ENCODE measurements around the gene BPIFA1.

DNA sequence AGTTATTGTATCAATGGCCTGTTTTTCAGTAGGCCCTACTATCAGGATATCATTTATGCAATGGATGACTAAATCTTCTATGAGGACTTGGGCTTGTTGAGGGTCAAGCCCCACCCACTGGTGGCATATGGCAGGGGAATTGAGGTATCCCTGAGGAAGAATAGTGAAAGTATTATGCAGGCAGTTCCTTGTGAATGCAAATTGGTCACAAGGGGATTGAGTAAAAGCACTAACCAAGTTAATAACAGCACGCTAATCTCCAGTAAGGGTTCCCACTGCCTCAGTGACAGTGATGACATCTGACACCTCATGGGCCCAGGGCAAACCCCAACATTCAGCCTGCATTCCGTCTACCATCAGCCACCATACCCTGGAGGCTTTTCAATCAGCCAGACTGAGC lies 14.9 kb downstream of the BPIFA1 start:
- TF ChIP-seq, protein P1, sequence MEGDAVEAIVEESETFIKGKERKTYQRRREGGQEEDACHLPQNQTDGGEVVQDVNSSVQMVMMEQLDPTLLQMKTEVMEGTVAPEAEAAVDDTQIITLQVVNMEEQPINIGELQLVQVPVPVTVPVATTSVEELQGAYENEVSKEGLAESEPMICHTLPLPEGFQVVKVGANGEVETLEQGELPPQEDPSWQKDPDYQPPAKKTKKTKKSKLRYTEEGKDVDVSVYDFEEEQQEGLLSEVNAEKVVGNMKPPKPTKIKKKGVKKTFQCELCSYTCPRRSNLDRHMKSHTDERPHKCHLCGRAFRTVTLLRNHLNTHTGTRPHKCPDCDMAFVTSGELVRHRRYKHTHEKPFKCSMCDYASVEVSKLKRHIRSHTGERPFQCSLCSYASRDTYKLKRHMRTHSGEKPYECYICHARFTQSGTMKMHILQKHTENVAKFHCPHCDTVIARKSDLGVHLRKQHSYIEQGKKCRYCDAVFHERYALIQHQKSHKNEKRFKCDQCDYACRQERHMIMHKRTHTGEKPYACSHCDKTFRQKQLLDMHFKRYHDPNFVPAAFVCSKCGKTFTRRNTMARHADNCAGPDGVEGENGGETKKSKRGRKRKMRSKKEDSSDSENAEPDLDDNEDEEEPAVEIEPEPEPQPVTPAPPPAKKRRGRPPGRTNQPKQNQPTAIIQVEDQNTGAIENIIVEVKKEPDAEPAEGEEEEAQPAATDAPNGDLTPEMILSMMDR (IDR thresholded peaks at IDR 0.05), result no peak
- no peak for TF ChIP-seq POLR2A (IDR thresholded peaks at IDR 0.05)
- TF ChIP-seq EP300 (IDR thresholded peaks at IDR 0.05), result no peak

Data from tibial nerve (tissue), 4 donors.